Measurements from ENCODE around the gene CPA4.

CPA4 gene

GRCh38 chr7:130266961-130267321 lies 26.0 kb upstream of the CPA4 start:
- Histone ChIP-seq H3K27ac (ENCODE audit: low read depth, low read length) (no peak overlapping the region), H3K36me3 (ENCODE audit: insufficient read depth, low read length) (no peaks in the 10 kb centered on the region), H3K4me3 (ENCODE audit: low read depth in 1 of 2, low read length in 2 of 2) (no peak overlapping the region), H3K9me3 (ENCODE audit: low read length) (no peaks in the 10 kb centered on the region), H3K27me3 (ENCODE audit: control insufficient read depth in 1 of 2, insufficient read depth in 2 of 2, low read length in 2 of 2) (no peaks in the 10 kb centered on the region), H3K4me1 (ENCODE audit: insufficient read depth, low read length) (no peaks in the 10 kb centered on the region), H3K9ac (ENCODE audit: low read length) (no peak overlapping the region)

- H3K36me3 ChIP-seq (ENCODE audit: insufficient read depth, low read length): no peaks in the 10 kb centered on the region
- H3K9me3 ChIP-seq (ENCODE audit: low read length): no peaks in the 10 kb centered on the region
- peaks cover 9% of the 10 kb centered on the region for H3K4me1 ChIP-seq (ENCODE audit: insufficient read depth, low read length)
- no peak overlapping the region for H3K9ac ChIP-seq (ENCODE audit: low read length)
- H3K4me3 ChIP-seq (ENCODE audit: low read depth in 1 of 2, low read length in 2 of 2): no peak overlapping the region
- no peaks in the 10 kb centered on the region for H3K27me3 ChIP-seq (ENCODE audit: control insufficient read depth in 1 of 2, insufficient read depth in 2 of 2, low read length in 2 of 2)
- H3K27ac ChIP-seq (ENCODE audit: low read depth, low read length): no peak overlapping the region
Measured at GRCh38 chr7:130268463-130269317, 24.3 kb upstream of the CPA4 start.

GRCh38 chr7:130269318-130269694 lies 23.7 kb upstream of the CPA4 start:
- Histone ChIP-seq H3K27me3 (ENCODE audit: control insufficient read depth in 1 of 2, insufficient read depth in 2 of 2, low read length in 2 of 2) (no peaks in the 10 kb centered on the region), H3K9ac (ENCODE audit: low read length) (no peak overlapping the region), H3K4me3 (ENCODE audit: low read depth in 1 of 2, low read length in 2 of 2) (no peak overlapping the region), H3K9me3 (ENCODE audit: low read length) (no peaks in the 10 kb centered on the region), H3K36me3 (ENCODE audit: insufficient read depth, low read length) (no peaks in the 10 kb centered on the region), H3K4me1 (ENCODE audit: insufficient read depth, low read length) (peaks cover 15% of the 10 kb centered on the region), H3K27ac (ENCODE audit: low read depth, low read length) (no peak overlapping the region)

- Histone ChIP-seq H3K9me3 (ENCODE audit: low read length) (no peaks in the 10 kb centered on the region), H3K36me3 (ENCODE audit: insufficient read depth, low read length) (no peaks in the 10 kb centered on the region), H3K4me3 (ENCODE audit: low read depth in 1 of 2, low read length in 2 of 2) (no peak overlapping the region), H3K4me1 (ENCODE audit: insufficient read depth, low read length) (peaks cover 17% of the 10 kb centered on the region), H3K9ac (ENCODE audit: low read length) (no peak overlapping the region), H3K27ac (ENCODE audit: low read depth, low read length) (no peak overlapping the region), H3K27me3 (ENCODE audit: control insufficient read depth in 1 of 2, insufficient read depth in 2 of 2, low read length in 2 of 2) (no peaks in the 10 kb centered on the region)
Measured at GRCh38 chr7:130270947-130271800, 21.8 kb upstream of the CPA4 start.

GRCh38 chr7:130272381-130273080 lies 20.4 kb upstream of the CPA4 start:
- no peaks in the 10 kb centered on the region for H3K27me3 ChIP-seq (ENCODE audit: control insufficient read depth in 1 of 2, insufficient read depth in 2 of 2, low read length in 2 of 2)
- H3K9me3 ChIP-seq (ENCODE audit: low read length): no peaks in the 10 kb centered on the region
- no peak overlapping the region for H3K9ac ChIP-seq (ENCODE audit: low read length)
- H3K36me3 ChIP-seq (ENCODE audit: insufficient read depth, low read length): no peaks in the 10 kb centered on the region
- H3K4me3 ChIP-seq (ENCODE audit: low read depth in 1 of 2, low read length in 2 of 2): peak overlapping the region in 1 of 2 donors; percentile 48
- peaks cover 17% of the 10 kb centered on the region for H3K4me1 ChIP-seq (ENCODE audit: insufficient read depth, low read length)
- peak overlapping the region; percentile 59 for H3K27ac ChIP-seq (ENCODE audit: low read depth, low read length)

- Histone ChIP-seq H3K36me3 (ENCODE audit: insufficient read depth, low read length) (no peaks in the 10 kb centered on the region), H3K27me3 (ENCODE audit: control insufficient read depth in 1 of 2, insufficient read depth in 2 of 2, low read length in 2 of 2) (no peaks in the 10 kb centered on the region), H3K9ac (ENCODE audit: low read length) (no peak overlapping the region), H3K4me1 (ENCODE audit: insufficient read depth, low read length) (peaks cover 24% of the 10 kb centered on the region), H3K9me3 (ENCODE audit: low read length) (no peaks in the 10 kb centered on the region), H3K27ac (ENCODE audit: low read depth, low read length) (peak overlapping the region; percentile 59), H3K4me3 (ENCODE audit: low read depth in 1 of 2, low read length in 2 of 2) (peak overlapping the region in 1 of 2 donors; percentile 48)
Measured at GRCh38 chr7:130273081-130273932, 19.7 kb upstream of the CPA4 start.

GRCh38 chr7:130273933-130274255 lies 19.1 kb upstream of the CPA4 start:
- H3K27me3 ChIP-seq (ENCODE audit: control insufficient read depth in 1 of 2, insufficient read depth in 2 of 2, low read length in 2 of 2): no peaks in the 10 kb centered on the region
- no peak overlapping the region for H3K9ac ChIP-seq (ENCODE audit: low read length)
- peaks cover 24% of the 10 kb centered on the region for H3K4me1 ChIP-seq (ENCODE audit: insufficient read depth, low read length)
- H3K4me3 ChIP-seq (ENCODE audit: low read depth in 1 of 2, low read length in 2 of 2): peak overlapping the region in 1 of 2 donors; percentile 43
- H3K27ac ChIP-seq (ENCODE audit: low read depth, low read length): peak overlapping the region; percentile 59
- no peaks in the 10 kb centered on the region for H3K9me3 ChIP-seq (ENCODE audit: low read length)
- H3K36me3 ChIP-seq (ENCODE audit: insufficient read depth, low read length): no peaks in the 10 kb centered on the region

- no peak overlapping the region for H3K9ac ChIP-seq (ENCODE audit: low read length)
- no peaks in the 10 kb centered on the region for H3K27me3 ChIP-seq (ENCODE audit: control insufficient read depth in 1 of 2, insufficient read depth in 2 of 2, low read length in 2 of 2)
- peak overlapping the region in 1 of 2 donors; percentile 43 for H3K4me3 ChIP-seq (ENCODE audit: low read depth in 1 of 2, low read length in 2 of 2)
- H3K36me3 ChIP-seq (ENCODE audit: insufficient read depth, low read length): no peaks in the 10 kb centered on the region
- H3K9me3 ChIP-seq (ENCODE audit: low read length): no peaks in the 10 kb centered on the region
- peaks cover 24% of the 10 kb centered on the region for H3K4me1 ChIP-seq (ENCODE audit: insufficient read depth, low read length)
- peak overlapping the region; percentile 59 for H3K27ac ChIP-seq (ENCODE audit: low read depth, low read length)
Measured at GRCh38 chr7:130274296-130274695, 18.7 kb upstream of the CPA4 start.

GRCh38 chr7:130274983-130275591 lies 17.9 kb upstream of the CPA4 start:
- H3K4me1 ChIP-seq (ENCODE audit: insufficient read depth, low read length): peaks cover 24% of the 10 kb centered on the region
- no peaks in the 10 kb centered on the region for H3K9me3 ChIP-seq (ENCODE audit: low read length)
- H3K27ac ChIP-seq (ENCODE audit: low read depth, low read length): peak overlapping the region; percentile 53
- no peaks in the 10 kb centered on the region for H3K27me3 ChIP-seq (ENCODE audit: control insufficient read depth in 1 of 2, insufficient read depth in 2 of 2, low read length in 2 of 2)
- H3K4me3 ChIP-seq (ENCODE audit: low read depth in 1 of 2, low read length in 2 of 2): no peak overlapping the region
- H3K9ac ChIP-seq (ENCODE audit: low read length): no peak overlapping the region
- no peaks in the 10 kb centered on the region for H3K36me3 ChIP-seq (ENCODE audit: insufficient read depth, low read length)

- no peaks in the 10 kb centered on the region for H3K9me3 ChIP-seq (ENCODE audit: low read length)
- H3K4me3 ChIP-seq (ENCODE audit: low read depth in 1 of 2, low read length in 2 of 2): no peak overlapping the region
- no peaks in the 10 kb centered on the region for H3K27me3 ChIP-seq (ENCODE audit: control insufficient read depth in 1 of 2, insufficient read depth in 2 of 2, low read length in 2 of 2)
- no peak overlapping the region for H3K27ac ChIP-seq (ENCODE audit: low read depth, low read length)
- no peak overlapping the region for H3K9ac ChIP-seq (ENCODE audit: low read length)
- H3K4me1 ChIP-seq (ENCODE audit: insufficient read depth, low read length): peaks cover 24% of the 10 kb centered on the region
- no peaks in the 10 kb centered on the region for H3K36me3 ChIP-seq (ENCODE audit: insufficient read depth, low read length)
Measured at GRCh38 chr7:130275826-130276297, 17.1 kb upstream of the CPA4 start.
